Ovary (tissue), 9 donors: Measurements from ENCODE around the gene DUSP2. TPM values are rescaled to one million over a fixed set of nuclear protein-coding genes. Genes with fewer than 3 reads are reported as not detected.

Experiments used
- DNase-seq, 5 donors: peaks; one replicate each; pipeline ENCODE4 v3.0.0-alpha.2; 2019 to 2020
- H3K27ac ChIP-seq, 2 donors: fragments of 200-600 bp; one replicate each; pipeline versions ENCODE4 v1.5.1 to v1.8.0; 2019 to 2022
- H3K27me3 ChIP-seq: fragments of 200-600 bp; one replicate; pipeline ENCODE4 v1.8.0; 2022
- H3K36me3 ChIP-seq: fragments of 200-600 bp; sonication (generic); one replicate; pipeline ENCODE4 v1.5.1; 2019
- H3K4me1 ChIP-seq: one replicate; pipeline ENCODE4 v1.8.1; 2013; ENCODE audit warnings: mild to moderate bottlenecking, moderate library complexity; ENCODE audit not compliant: insufficient read depth
- H3K4me3 ChIP-seq: fragments of 200-600 bp; sonication (generic); one replicate; pipeline ENCODE4 v1.5.1; 2017
- H3K9me3 ChIP-seq, 2 donors: fragments of 200-600 bp in 1 of 2; sonication (generic) in 1 of 2; one replicate each; pipeline versions ENCODE4 v1.5.1 to v1.8.1; 2013 to 2019; ENCODE audit warnings: mild to moderate bottlenecking in 1 of 2, moderate library complexity in 1 of 2
- CTCF ChIP-seq, 3 donors: fragments of 450-650 bp in 2 of 3; fragments of 200-600 bp in 1 of 3; IDR thresholded peaks; one replicate each; pipeline versions ENCODE4 v1.5.1 to v1.8.0; 2016 to 2022; ENCODE audit warnings: antibody characterized with exemption in 3 of 3, mild to moderate bottlenecking in 1 of 3
- EP300 ChIP-seq: sonication (generic); formaldehyde crosslinking; IDR thresholded peaks from one replicate; pipeline ENCODE4 v1.6.1; 2017; ENCODE audit warnings: antibody characterized with exemption
- POLR2A ChIP-seq: fragments of 450-650 bp; IDR thresholded peaks from one replicate; pipeline ENCODE4 v1.6.1; 2017; ENCODE audit warnings: antibody characterized with exemption, mild to moderate bottlenecking, moderate library complexity
- WGBS, 3 donors: extraction: QIAGEN DNeasy Blood & Tissue Kit in 1 of 3; methylation state at CpG; one replicate each; pipeline versions ENCODE4 v1.1.5 to v1.1.7; 2013 to 2017; 5-methylcytosine and 5-hydroxymethylcytosine counted together
- intact Hi-C, 4 donors: fragments of 100-400 bp; cut with DNase I; formaldehyde crosslinking; loops; one replicate each; pipeline versions ENCODE4 v1.11.0 to v1.15.1; 2022 to 2023
- polyA plus RNA-seq, 2 donors: library from polyadenylated mRNA; stranded (reverse); fragments of 200-250 nt in 1 of 2; fragments of 350-450 nt in 1 of 2; fragmentation: Illumina TruSeq in 1 of 2; extraction: RNeasy Lipid Tissue Mini Kit (QIAGEN cat#74804) in 1 of 2; gene quantifications; one replicate each; pipeline ENCODE4 v1.2.3, GENCODE V29; 2013 to 2014
- total RNA-seq, 7 donors: library from RNA; depleted of rRNA in 2 of 7; stranded (reverse); fragments of >200 nt in 2 of 7; fragmentation: NEBNext Ultra II Directional in 3 of 7; extraction: Animal tissue kit (Norgen Biotek cat#: 25700) in 3 of 7; gene quantifications; one replicate each; pipeline versions ENCODE4 v1.1.0 to v1.2.4, GENCODE V29; 2016 to 2023
- donor health status: DM: no; HTN: no; CAD: no; lungs with moderate emphysema.
- donor health status: DM: no; HTN: no; CAD: no.
- donor health status: Bipolar disorder and iron deficiency.
- donor health status: DM: yes; HTN: yes; CAD: no.
- donor health status: DM: no; HTN: no; CAD: no.
- donor health status: DM: yes; HTN: yes; CAD: no.

DUSP2 gene
- total and polyA plus RNA-seq, 9 donors: 0.52 to 111 (median 3.1) TPM

- H3K4me1 ChIP-seq: peaks cover 2% of the 10 kb centered on the region
- no peak for DNase-seq
- H3K9me3 ChIP-seq: no peaks in the 10 kb centered on the region
- no peaks in the 10 kb centered on the region for H3K36me3 ChIP-seq
- H3K27ac ChIP-seq: no peak overlapping the region
- H3K4me3 ChIP-seq: no peak overlapping the region
- WGBS, 3 donors: 67% methylated on average over 5 of the region's 5 CpGs
- no peaks in the 10 kb centered on the region for H3K27me3 ChIP-seq
- intact Hi-C loops: no loop called here
- no peak for TF ChIP-seq CTCF (IDR thresholded peaks at IDR 0.05)
These were observed 41.3 kb upstream of the DUSP2 start for GRCh38 chr2:96186562-96186961.

DNA sequence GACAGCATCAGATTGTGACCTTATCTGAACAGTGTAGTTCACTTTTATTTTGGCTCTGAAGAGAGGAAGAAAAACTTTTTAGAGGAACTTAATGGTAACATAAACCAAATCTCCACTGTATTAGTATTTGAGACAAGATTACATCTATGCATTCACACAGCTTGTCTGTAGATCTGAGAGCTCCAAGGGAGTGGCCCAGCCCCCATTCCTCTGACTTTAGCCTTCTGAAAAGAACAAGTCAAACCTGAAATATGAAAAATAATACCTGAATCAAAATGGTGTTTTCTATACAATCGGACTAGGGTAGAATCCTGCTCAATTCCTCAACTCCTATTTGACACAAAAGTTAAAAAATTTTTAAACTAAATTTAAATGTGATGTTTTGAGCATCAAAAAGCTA lies 40.3 kb upstream of the DUSP2 start:
- no peak for TF ChIP-seq POLR2A
- TF ChIP-seq EP300: no peak
- no peak for TF ChIP-seq CTCF (IDR thresholded peaks at IDR 0.05)
- 86 to 91% (median 87%) methylated on average over 1 of the region's 1 CpG for WGBS, 3 donors
- Histone ChIP-seq H3K36me3 (no peaks in the 10 kb centered on the region), H3K4me1 (peaks cover 2% of the 10 kb centered on the region), H3K9me3 (no peaks in the 10 kb centered on the region), H3K4me3 (no peak overlapping the region), H3K27ac (no peak overlapping the region), H3K27me3 (no peaks in the 10 kb centered on the region)
- intact Hi-C loops: no loop called here
- no peak for DNase-seq

DNA sequence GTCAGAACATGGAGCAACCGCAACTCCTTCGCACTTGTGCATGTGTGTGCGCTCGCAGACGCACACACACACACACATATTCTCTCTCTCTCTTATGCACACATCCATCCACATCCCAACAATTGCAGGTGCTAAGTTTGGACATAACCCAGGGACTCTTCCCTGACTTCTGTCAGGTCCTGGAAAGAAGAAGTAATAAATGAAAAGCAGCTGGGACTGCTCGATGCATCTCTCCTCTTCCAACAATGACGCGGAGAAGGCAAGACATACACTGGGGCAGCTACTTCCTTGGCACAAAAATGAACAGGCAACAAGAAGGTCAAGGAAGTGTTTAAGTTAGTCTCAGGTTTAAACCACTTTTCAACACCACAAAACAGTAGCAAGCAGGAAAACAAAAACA lies 39.7 kb upstream of the DUSP2 start:
- no peaks in the 10 kb centered on the region for H3K27me3 ChIP-seq
- H3K36me3 ChIP-seq: no peaks in the 10 kb centered on the region
- intact Hi-C loops: no loop called here
- H3K4me1 ChIP-seq: peaks cover 2% of the 10 kb centered on the region
- no peak overlapping the region for H3K4me3 ChIP-seq
- H3K9me3 ChIP-seq: no peaks in the 10 kb centered on the region
- no peak overlapping the region for H3K27ac ChIP-seq
- DNase-seq: no peak
- 71 to 78% (median 74%) methylated on average over 8 of the region's 8 CpGs for WGBS, 3 donors
- TF ChIP-seq POLR2A (no peak), CTCF (IDR thresholded peaks at IDR 0.05) (no peak), EP300 (no peak)

GRCh38 chr2:96184188-96184587 lies 38.9 kb upstream of the DUSP2 start:
- TF ChIP-seq POLR2A (no peak), CTCF (IDR thresholded peaks at IDR 0.05) (no peak)
- no peaks in the 10 kb centered on the region for H3K27me3 ChIP-seq
- DNase-seq: no peak
- 83 to 84% (median 84%) methylated on average over 8 of the region's 8 CpGs for WGBS, 3 donors
- H3K4me3 ChIP-seq: no peak overlapping the region
- H3K27ac ChIP-seq: no peak overlapping the region
- no peaks in the 10 kb centered on the region for H3K36me3 ChIP-seq
- H3K4me1 ChIP-seq: peaks cover 2% of the 10 kb centered on the region
- intact Hi-C loops: no loop called here
- H3K9me3 ChIP-seq: no peaks in the 10 kb centered on the region

- intact Hi-C loops: no loop called here
- DNase-seq: no peak
- no peaks in the 10 kb centered on the region for H3K9me3 ChIP-seq
- H3K4me1 ChIP-seq: peaks cover under 1% of the 10 kb centered on the region
- no peaks in the 10 kb centered on the region for H3K27me3 ChIP-seq
- 56 to 72% (median 66%) methylated on average over 5 of the region's 5 CpGs for WGBS, 3 donors
- no peaks in the 10 kb centered on the region for H3K36me3 ChIP-seq
- no peak overlapping the region for H3K4me3 ChIP-seq
- TF ChIP-seq EP300 (no peak), POLR2A (no peak), CTCF (IDR thresholded peaks at IDR 0.05) (no peak)
- no peak overlapping the region for H3K27ac ChIP-seq
These were observed 36.3 kb upstream of the DUSP2 start for GRCh38 chr2:96181529-96181928.
